Naive B cell (primary cell): ENCODE results near the gene LAPTM5. TPM values are rescaled to one million over a fixed set of nuclear protein-coding genes. Genes with fewer than 3 reads are reported as not detected.
"Not testable (repeated sequence)": the region's sequence is repeated elsewhere in the genome, so short reads cannot be mapped to it uniquely, and the experiment has no call there.

ENCODE experiments used
- ATAC-seq, 2 donors: fragments of 150-1000 bp; cut with Tn5 transposase; 2 replicates each; pipeline ENCODE4 v1.10.0; 2021; ENCODE audit warnings: low read depth in 2 of 2, mild to moderate bottlenecking in 2 of 2, moderate library complexity in 2 of 2
- DNase-seq: peaks from one replicate; pipeline ENCODE4 v3.0.0; 2022
- H3K27ac Mint-ChIP-seq, 6 donors: one replicate each; pipeline ENCODE4 v1.8.0; 2020 to 2022; ENCODE audit warnings: mild to moderate bottlenecking in 6 of 6, mixed read lengths in 6 of 6, moderate library complexity in 5 of 6, inconsistent platforms in 2 of 6
- H3K27me3 Mint-ChIP-seq, 3 donors: one replicate each; pipeline ENCODE4 v1.8.0; 2021 to 2022; ENCODE audit warnings: mixed read lengths in 3 of 3, mild to moderate bottlenecking in 1 of 3
- H3K36me3 Mint-ChIP-seq, 2 donors: one replicate each; pipeline ENCODE4 v1.8.0; 2020 to 2022; ENCODE audit warnings: mixed read lengths in 2 of 2, inconsistent platforms in 1 of 2, mild to moderate bottlenecking in 1 of 2
- H3K4me1 Mint-ChIP-seq, 3 donors: one replicate each; pipeline ENCODE4 v1.8.0; 2020 to 2022; ENCODE audit warnings: mixed read lengths in 3 of 3, inconsistent platforms in 1 of 3, mild to moderate bottlenecking in 1 of 3, moderate library complexity in 1 of 3
- H3K4me3 Mint-ChIP-seq, 8 donors: one replicate each; pipeline ENCODE4 v1.8.0; 2020 to 2022; ENCODE audit warnings: mild to moderate bottlenecking in 8 of 8, mixed read lengths in 8 of 8, moderate library complexity in 8 of 8, inconsistent platforms in 2 of 8
- H3K9me3 Mint-ChIP-seq, 7 donors: one replicate each; pipeline ENCODE4 v1.8.0; 2020 to 2022; ENCODE audit warnings: mixed read lengths in 7 of 7, mild to moderate bottlenecking in 5 of 7, inconsistent platforms in 2 of 7, moderate library complexity in 1 of 7
- polyA plus RNA-seq, 6 donors: library from polyadenylated mRNA; unstranded; fragments of 300-500 nt; fragmentation: Illumina TruSeq; gene quantifications; one replicate each; pipeline ENCODE4 v1.2.3, GENCODE V29; 2021; ENCODE audit warnings: low read depth in 6 of 6

Gene LAPTM5
- polyA plus RNA-seq, 6 donors from 2014 or later: 1,442 to 2,525 (median 1,701) TPM

DNA sequence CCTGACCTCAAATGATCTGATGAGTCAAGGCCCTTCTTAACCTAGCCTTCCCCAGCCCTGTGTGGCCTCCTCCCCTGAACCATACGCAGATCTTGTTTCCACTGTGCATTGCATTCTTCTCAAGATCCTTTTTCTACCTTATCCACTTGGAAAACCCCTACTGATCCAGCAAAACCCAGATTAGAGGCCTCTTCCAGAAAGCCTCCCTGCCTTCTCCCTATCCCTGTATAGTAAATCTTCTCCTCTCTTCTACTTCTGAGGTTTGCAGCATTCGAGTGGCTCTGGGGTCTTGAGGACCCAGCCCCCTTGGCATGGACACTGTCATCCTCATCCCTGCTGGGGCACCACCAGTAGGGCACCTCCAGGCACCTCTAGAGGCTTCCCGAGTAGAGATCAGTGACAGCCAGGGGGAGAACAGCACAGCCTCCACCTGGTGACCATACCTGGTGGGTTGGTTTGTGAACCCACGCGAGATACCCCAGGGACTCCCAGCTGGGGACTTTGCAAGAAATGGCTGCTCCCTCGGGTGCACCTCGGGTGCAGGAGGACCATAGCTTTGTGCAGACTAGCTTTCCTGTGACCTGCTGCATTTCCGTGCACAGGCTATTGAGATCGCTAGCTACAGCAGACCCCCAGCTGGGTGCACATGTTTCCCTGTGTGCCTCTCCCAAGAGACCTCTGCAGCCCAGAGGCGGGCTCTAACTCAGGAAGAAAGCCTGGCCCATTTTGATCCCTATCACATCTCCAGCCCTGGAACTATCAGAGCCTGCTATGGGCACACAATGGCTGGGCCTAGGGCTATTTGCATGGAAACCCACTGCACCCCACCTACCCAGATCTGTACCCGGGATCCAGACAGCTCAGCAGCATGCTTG, 68.4 kb downstream of the LAPTM5 start:
- Mint-ChIP-seq H3K27me3 (peaks cover 38 to 82% (median 81%) of the 10 kb centered on the region in 3 donors), H3K27ac (peak overlapping the region in 1 of 6 donors; percentile 47), H3K4me3 (no peak overlapping the region), H3K9me3 (peaks cover 0 to 5% (median 0%) of the 10 kb centered on the region in 7 donors), H3K4me1 (peaks cover 11 to 28% (median 13%) of the 10 kb centered on the region in 3 donors), H3K36me3 (no peaks in the 10 kb centered on the region)
- DNase-seq (no peak), ATAC-seq (no peak)

DNA sequence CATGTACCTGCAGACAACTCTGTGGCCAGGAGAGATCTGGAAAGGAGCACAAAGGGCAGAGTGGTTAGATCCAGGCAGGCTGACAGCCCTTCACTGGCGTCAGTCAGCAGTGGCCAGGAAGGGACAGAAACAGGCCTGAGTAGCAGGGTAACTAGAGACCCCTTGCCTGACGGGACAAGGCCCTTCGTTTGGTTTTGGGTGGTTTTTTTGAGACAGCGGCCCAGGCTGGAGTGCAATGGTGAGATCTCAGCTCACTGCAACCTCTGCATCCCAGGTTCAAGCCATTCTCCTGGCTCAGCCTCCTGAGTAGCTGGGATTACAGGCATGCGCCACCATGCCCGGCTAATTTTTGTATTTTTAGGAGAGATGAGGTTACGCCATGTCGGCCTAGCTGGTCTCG, 69.1 kb downstream of the LAPTM5 start:
- peaks cover 13 to 28% (median 13%) of the 10 kb centered on the region in 3 donors for H3K4me1 Mint-ChIP-seq
- not testable (repeated sequence) for H3K36me3 Mint-ChIP-seq

DNA sequence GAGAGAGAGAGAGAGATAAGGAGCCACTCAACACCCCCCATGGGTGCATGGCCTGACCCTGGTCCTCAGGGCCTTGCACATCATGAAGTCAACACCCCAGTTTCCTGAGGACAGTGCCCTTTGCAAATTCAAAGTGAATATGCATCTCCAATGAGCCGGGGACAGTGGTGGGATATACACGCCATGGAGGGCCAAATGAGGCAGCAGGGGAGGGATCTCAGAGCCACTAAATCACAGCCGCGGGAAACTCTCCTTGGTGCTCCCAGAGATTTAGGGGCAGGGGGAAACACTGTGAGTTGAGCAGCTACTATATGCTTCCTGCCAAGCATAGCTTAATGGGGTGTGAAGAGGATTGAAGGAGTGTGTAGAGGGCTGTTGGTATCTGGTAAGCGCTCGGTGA, 69.7 kb downstream of the LAPTM5 start:
- DNase-seq: no peak
- Mint-ChIP-seq H3K27me3 (peaks cover 49 to 93% (median 92%) of the 10 kb centered on the region in 3 donors), H3K9me3 (peaks cover 0 to 5% (median 0%) of the 10 kb centered on the region in 7 donors), H3K27ac (peak overlapping the region in 1 of 6 donors; percentile 61), H3K36me3 (no peaks in the 10 kb centered on the region), H3K4me1 (peaks cover 11 to 25% (median 13%) of the 10 kb centered on the region in 3 donors), H3K4me3 (no peak overlapping the region)
- ATAC-seq: no peak

More for the DNA sequence above, 69.1 kb downstream of the LAPTM5 start:
- DNase-seq, H3K9me3 Mint-ChIP-seq, ATAC-seq, H3K4me3 Mint-ChIP-seq, H3K27ac Mint-ChIP-seq: not testable (repeated sequence)
- H3K27me3 Mint-ChIP-seq: peaks cover 44 to 88% (median 86%) of the 10 kb centered on the region in 3 donors

DNA sequence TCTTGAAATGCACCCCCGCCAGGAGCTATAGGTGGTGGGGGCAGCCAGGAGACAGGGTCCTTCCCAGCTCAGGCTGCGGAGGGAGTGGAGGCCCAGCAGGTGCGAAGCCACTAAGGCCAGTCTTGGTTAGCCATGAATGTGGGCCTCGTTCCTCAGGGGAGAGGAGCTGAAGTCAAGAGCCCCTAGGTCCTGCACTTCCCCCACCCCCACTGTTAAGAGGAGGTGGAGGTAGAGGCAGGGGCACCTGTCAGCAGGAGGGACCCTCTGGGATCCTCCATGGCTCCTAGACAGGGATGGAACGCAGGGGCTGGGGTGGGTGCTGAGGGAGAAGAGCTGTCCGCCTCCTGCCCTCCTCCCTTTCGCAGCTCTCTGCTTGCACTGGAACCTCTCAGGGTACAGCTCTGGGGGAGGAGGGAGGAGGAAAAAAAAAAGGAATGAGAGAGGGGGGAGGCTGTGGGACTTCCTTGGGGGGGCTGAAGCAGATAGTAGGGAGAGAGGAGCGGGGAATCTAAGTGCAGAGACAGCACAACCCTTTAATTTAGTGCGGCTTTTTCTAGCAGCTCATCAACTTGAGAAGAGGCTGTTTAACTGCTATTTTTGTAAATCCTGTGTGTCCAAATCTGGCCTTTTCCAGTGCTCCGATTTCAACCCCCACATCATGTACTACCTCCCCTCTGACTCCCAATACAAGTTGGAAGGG, 71.2 kb downstream of the LAPTM5 start:
- H3K4me1 Mint-ChIP-seq: peaks cover 0 to 18% (median 13%) of the 10 kb centered on the region in 3 donors
- no peaks in the 10 kb centered on the region for H3K36me3 Mint-ChIP-seq
- H3K9me3 Mint-ChIP-seq: peaks cover 0 to 1% (median 0%) of the 10 kb centered on the region in 7 donors
- peaks cover 54 to 93% (median 92%) of the 10 kb centered on the region in 3 donors for H3K27me3 Mint-ChIP-seq
- ATAC-seq (no peak), DNase-seq (no peak)
- H3K4me3 Mint-ChIP-seq: peak overlapping the region in 4 of 8 donors; percentile 47 to 78 (median 68)
- no peak overlapping the region for H3K27ac Mint-ChIP-seq

DNA sequence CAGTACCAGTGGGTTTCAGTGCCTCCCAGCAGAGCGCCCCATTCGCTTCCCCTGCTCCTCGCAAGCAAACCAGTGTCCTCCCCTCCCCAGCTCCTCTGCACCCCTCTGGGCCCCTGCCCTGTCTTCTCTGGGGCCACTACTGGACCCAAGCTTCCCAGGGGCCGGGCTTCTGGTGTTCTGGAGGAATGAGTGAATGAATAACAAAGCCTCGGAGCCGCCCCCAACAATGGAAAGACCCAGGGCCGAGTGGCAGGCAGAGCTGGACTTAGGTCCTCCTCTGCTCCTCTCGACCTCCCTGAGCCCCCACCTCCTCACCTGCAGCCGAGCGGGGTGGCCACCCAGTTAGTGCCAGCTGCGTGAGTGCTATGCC, 71.8 kb downstream of the LAPTM5 start:
- no peaks in the 10 kb centered on the region for H3K36me3 Mint-ChIP-seq
- no peak for DNase-seq
- H3K27ac Mint-ChIP-seq: peak overlapping the region in 1 of 6 donors; percentile 82
- H3K27me3 Mint-ChIP-seq: peaks cover 54 to 96% (median 95%) of the 10 kb centered on the region in 3 donors
- H3K9me3 Mint-ChIP-seq: peaks cover 0 to 1% (median 0%) of the 10 kb centered on the region in 7 donors
- H3K4me1 Mint-ChIP-seq: peaks cover 0 to 18% (median 13%) of the 10 kb centered on the region in 3 donors
- no peak for ATAC-seq
- peak overlapping the region in 6 of 8 donors; percentile 6 to 78 (median 61) for H3K4me3 Mint-ChIP-seq

DNA sequence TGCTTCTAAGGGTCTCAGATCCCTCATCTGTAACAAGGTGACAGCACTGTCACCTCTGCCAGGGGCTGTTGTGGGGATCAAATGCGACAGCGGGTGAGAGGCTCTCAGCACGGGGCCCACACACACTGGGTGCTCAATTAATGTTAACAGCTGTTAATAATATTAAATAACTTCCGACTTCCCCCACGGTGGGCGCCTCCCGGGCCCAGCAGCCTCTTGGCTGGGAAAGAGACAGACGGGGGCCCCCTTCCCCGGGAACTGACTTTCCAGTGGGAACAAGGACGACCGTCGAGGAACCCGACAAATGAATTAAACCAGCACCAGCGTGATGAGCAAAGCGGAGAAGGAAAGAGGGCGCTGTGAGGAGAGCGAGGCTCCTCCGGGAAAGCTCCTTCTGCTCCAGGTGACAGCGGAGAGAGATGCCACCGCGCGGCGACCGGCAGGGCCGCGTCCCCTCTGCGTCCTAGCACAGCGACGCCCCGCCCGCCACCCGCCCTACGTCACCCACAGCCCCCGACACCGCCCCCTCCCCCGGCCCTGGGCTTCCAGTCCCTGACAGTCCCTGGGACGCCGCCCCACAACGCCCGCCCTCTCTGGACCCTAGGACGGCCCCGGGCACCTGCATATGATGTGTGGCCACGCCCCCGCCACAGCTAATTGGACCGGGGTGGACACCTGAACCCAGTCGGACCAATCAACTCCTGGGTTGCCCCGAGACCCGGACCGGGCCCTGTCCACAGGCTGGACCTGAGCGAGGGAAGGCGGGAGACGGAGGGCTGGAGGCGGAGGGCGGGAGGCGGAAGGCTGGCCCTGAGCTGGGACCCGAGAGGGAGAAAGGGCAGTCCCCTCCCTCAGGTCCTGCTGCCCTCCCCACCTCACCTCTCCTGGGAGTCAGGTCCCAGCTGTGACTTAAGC, 72.4 kb downstream of the LAPTM5 start:
- ATAC-seq: peak; percentile 45 to 49
- peak overlapping the region in 6 of 8 donors; percentile 67 to 82 (median 72) for H3K4me3 Mint-ChIP-seq
- peaks cover 0 to 18% (median 13%) of the 10 kb centered on the region in 3 donors for H3K4me1 Mint-ChIP-seq
- H3K9me3 Mint-ChIP-seq: peaks cover 0 to 2% (median 0%) of the 10 kb centered on the region in 7 donors
- peaks cover 54 to 96% (median 88%) of the 10 kb centered on the region in 3 donors for H3K27me3 Mint-ChIP-seq
- H3K27ac Mint-ChIP-seq: peak overlapping the region in 1 of 6 donors; percentile 69
- H3K36me3 Mint-ChIP-seq: no peaks in the 10 kb centered on the region
- DNase-seq: peak; percentile 5

DNA sequence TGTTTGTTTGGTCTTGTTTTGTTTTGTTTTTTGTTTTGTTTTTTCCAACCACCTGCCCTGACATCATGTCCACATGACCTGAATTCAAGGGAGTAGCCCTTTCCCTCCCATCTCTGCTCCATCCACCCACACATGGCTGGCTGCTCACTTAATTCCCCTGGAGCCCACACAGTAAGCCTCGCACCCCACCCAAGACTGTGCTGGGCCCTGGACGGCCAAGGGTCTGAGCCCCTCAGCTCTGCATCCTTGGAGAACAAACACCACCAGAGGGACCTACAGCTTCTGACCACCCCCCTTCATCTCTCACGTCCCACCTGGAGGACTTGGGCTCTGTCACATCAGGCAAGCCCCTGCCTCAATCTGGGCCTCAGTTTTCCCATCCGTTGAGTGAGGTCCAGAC, 73.3 kb downstream of the LAPTM5 start:
- H3K4me1 Mint-ChIP-seq: peaks cover 0 to 18% (median 13%) of the 10 kb centered on the region in 3 donors
- ATAC-seq (no peak), DNase-seq (no peak)
- H3K27ac Mint-ChIP-seq: no peak overlapping the region
- peaks cover 0 to 5% (median 2%) of the 10 kb centered on the region in 7 donors for H3K9me3 Mint-ChIP-seq
- H3K27me3 Mint-ChIP-seq: peaks cover 54 to 89% (median 80%) of the 10 kb centered on the region in 3 donors
- H3K36me3 Mint-ChIP-seq: no peaks in the 10 kb centered on the region
- peak overlapping the region in 4 of 8 donors; percentile 39 to 81 (median 56) for H3K4me3 Mint-ChIP-seq

DNA sequence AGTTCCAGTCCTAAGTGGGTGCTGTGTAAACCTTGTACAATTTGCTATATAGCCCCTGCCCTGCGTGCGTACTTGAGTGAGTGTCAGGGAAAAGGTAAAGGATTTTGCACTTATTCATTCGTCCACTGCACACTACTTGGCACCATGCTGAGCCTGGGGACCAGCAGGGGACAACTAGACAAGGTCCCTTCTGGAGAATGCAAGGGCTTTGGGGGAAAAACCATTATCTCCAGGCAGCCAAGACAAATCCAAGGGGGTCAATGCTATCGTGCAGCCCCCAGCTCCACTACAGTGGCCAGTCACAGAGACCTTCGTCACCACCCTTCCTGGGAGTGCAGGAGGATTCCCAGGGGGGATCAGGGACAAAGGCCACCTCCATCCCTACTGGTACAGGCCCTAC, 73.9 kb downstream of the LAPTM5 start:
- H3K36me3 Mint-ChIP-seq: peaks cover 0 to 3% of the 10 kb centered on the region in 2 donors
- no peak for ATAC-seq

More for the DNA sequence above, 73.9 kb downstream of the LAPTM5 start:
- no peak for DNase-seq
- Mint-ChIP-seq H3K27me3 (peaks cover 51 to 88% (median 80%) of the 10 kb centered on the region in 3 donors), H3K4me1 (peaks cover 0 to 18% (median 13%) of the 10 kb centered on the region in 3 donors), H3K4me3 (no peak overlapping the region), H3K9me3 (peaks cover 0 to 8% (median 4%) of the 10 kb centered on the region in 7 donors), H3K27ac (no peak overlapping the region)

Other genes starting within 250 kb of the LAPTM5 start
- gene MATN1, start 34.2 kb downstream of the LAPTM5 start, polyA plus RNA-seq: 1 to 10 TPM in 2 of 6 donors, under 1 TPM in 4; 0.21 to 3.1 (median 0.39) TPM
- gene SDC3, start 151.0 kb upstream of the LAPTM5 start, polyA plus RNA-seq: under 1 TPM in 1 of 6 donors, not detected in 5; 0.04 TPM